GM12801 (cell line): ENCODE measurements around the gene SLC17A2.

ENCODE experiments used
- TF ChIP-seq, protein P1 (sequence below): IDR thresholded peaks from one replicate; pipeline ENCODE4 v1.5.1; 2011; ENCODE audit warnings: control low read depth; ENCODE audit not compliant: insufficient read length; ENCODE audit errors: extremely low read depth

Gene SLC17A2

DNA sequence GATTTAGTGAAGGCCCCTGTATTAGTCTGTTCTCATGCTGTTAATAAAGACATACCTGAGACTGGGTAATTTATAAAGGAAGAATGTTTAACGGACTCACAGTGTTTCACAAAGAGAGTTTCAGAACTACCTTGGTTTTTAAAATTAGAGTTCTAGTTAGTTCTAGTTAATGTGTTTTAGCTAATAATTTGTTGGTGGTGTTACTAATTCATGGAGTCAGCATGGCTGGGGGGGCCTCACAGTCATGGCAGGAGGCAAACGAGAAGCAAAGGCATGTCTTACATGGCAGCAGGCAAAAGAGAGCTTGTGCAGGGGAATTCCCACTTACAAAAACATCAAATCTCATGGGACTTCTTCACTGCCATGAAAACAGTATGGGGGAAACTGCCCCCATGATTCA is 44.4 kb downstream of the SLC17A2 start:
- TF ChIP-seq, protein P1, sequence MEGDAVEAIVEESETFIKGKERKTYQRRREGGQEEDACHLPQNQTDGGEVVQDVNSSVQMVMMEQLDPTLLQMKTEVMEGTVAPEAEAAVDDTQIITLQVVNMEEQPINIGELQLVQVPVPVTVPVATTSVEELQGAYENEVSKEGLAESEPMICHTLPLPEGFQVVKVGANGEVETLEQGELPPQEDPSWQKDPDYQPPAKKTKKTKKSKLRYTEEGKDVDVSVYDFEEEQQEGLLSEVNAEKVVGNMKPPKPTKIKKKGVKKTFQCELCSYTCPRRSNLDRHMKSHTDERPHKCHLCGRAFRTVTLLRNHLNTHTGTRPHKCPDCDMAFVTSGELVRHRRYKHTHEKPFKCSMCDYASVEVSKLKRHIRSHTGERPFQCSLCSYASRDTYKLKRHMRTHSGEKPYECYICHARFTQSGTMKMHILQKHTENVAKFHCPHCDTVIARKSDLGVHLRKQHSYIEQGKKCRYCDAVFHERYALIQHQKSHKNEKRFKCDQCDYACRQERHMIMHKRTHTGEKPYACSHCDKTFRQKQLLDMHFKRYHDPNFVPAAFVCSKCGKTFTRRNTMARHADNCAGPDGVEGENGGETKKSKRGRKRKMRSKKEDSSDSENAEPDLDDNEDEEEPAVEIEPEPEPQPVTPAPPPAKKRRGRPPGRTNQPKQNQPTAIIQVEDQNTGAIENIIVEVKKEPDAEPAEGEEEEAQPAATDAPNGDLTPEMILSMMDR: no peak

DNA sequence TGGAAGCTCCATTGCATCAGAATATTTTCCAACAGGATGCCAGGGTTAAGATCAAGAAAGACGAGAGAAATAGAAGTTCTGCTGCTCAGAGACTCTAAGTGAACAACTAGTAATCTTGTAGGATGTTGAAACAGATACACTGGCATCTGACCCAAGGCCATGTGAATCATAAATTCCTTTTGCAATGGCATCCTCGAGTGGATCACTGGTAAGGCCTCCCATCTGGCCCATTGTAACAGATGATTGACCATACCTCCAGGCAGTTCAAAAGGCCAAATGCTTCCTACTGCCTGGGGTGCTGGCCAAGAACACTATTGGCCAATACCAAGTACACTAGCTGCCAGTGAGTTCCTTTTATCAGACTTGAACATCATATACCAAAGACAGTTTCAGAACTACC is 46.5 kb downstream of the SLC17A2 start:
- TF ChIP-seq, protein P1: no peak

DNA sequence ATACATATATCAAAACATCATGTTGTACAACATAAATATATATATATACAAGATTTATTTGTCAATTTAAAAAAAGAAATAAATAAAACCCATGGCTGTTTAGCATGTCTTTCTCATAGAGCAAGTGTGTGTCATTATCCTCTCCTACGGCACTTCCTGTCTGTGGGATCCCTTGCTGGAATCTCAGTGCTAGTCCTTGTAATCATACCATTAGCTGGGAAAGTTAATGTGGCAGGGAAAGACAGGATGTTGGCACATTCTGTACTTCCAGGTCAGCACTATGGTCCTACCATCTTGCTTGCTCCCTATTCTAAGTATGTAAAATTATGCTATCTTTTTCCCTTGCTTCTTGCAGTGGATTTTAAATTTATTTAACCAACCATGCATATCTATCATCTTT is 47.0 kb downstream of the SLC17A2 start:
- TF ChIP-seq, protein P1: no peak

DNA sequence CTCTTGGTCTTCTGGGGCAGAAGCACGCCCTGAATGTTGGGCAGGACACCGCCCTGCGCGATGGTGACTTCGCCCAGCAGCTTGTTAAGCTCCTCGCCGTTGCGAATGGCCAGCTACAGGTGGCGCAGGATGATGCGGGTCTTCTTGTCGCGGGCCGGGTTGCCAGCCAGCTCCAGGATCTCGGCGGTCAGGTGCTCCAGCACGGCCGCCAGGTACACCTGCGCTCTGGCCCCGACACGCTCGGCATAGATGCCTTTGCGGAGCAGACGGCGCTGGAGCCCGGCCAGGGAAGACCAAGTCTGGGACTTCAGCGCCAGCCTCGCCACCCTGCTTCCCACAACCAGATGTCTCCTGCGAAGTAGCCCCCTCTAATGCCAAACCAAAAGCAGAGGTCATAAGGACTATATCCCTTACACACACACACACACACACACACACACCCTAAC is 48.4 kb downstream of the SLC17A2 start:
- TF ChIP-seq, protein P1: no peak

DNA sequence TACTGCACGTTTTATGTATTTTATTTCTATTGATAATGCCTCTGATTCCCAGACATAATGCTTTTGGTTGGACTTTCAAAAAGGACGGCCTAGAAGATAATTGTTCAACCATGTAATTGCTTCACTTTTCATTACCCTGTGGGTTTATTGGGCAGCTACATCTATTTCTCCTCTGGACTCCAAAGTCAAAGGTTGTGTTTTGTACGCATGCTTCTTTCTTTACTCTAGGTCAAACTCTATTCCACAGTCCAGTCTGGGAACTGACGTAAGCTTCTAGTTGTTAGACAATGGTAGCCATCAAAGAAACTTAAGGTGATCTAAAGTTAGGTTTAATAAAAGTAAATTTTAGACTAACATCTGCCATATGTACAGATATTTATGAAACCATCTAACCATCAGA is 49.9 kb downstream of the SLC17A2 start:
- TF ChIP-seq, protein P1: no peak

DNA sequence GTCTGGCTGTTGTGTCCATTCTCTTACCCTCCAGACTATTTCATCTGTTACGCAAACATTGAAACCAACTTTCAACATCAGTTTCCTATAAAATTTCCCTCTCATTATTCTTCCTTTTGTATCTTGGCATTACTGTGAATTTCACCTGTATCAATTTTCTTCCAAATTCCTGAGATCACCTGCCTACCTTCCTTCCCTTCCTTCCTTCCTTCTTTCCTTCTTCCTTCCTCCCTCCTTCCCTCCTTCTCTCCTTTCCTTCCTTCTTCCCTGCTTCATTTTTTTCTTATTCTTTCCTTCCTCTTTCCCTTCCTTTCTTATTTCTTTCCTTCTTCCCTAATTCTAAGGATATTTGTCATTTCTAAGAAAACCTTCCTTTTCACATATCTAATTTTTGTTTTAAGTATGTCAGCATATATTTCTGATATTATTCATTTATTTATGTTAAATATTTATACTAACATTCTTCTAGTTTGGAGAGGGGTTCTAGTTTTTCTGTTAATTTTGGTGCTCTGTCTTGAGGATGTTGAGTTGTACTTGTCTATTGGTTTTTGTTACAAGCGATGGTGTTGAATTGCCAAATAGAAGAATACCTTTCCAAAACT is 51.7 kb downstream of the SLC17A2 start:
- TF ChIP-seq, protein P1: no peak

DNA sequence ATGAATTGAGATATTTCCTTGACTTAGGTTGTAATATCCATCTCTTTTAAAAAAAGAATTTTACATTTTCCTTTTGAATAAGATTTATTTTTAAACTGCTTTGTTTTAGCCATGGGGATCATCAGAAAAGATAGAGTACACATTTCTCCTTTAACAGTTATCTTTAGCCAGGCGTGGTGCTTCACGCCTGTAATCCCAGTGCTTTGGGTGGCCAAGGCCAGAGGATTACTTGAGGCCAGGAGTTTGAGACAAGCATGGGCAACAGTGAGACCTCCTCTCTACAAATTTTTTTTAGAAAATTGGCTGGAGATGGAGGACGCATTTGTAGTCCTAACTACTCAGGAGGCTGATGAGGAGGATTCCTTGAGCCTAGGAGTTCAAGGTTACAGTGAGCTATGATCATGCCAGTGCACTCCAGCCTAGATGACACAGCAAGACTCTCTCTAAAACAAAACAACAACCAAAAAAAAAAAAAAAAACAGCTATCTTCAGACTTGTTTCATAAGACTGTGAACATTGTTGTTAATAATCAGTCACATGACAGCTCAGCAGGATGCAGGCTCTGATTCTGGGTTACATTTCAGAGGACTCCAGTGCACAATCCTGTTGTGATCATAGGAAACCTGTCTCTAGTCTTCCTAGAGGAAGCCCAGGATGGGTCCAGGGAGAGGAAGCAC is 54.4 kb downstream of the SLC17A2 start:
- TF ChIP-seq, protein P1: no peak
